ENCODE data around the gene ERCC3.
"Not testable (repeated sequence)": the region's sequence is repeated elsewhere in the genome, so short reads cannot be mapped to it uniquely, and the experiment has no call there.

ERCC3 gene

DNA sequence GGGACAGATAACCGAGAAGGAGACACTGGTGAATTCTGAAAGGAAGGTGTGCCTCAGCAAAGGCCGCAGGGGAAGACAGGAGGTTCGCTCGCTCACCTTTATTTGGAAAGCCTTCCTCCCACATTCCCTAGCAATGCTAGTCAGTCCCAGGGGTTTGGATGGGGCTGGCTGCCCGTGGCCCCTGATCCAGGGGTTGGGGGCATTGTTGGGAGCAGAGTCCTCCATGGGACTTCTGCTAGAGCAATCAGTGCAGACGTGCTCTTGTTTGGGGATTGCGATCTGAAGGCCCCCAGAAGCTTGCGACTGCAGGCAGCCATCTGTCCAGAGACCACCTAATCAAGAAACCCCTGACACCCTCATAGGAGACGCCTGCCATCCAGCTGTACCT, 67.8 kb downstream of the ERCC3 start:
- DNase-seq (ENCODE audit: low spot score), result no peak

DNA sequence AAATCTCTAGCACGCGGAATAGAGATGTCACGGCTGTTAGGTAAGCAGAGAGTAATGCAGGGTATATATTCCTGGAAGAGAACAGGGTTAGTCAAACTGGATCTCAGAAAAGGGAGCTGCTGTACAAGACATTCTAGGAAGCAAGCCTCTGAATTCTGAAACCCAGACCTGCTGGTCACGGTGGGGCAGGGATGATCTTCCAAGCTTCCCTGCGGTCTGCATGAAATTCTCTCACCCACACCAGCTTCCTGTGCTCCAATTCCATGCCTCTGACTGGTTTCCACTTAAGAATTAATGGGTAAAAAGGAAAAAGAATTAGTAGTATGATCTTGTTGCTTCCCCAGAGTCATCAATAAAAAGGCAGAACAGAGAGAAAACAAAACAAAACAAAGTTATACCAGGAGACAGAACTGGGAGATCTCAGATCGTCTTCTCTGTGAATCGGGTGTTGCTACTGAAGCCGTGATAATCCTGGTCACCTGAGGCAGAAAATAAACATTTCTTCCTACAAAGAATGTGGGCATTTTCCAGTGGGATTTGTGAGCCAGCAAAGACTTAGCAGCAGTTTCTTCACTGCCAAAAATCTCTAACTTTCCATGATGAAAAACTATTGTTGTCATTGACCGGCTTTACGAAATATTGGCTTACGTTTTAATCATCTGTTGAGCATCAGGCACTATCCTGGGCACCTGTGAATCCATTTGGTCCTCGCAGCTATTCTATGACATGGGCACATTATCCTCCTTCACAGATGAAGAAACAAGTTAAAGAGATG, 68.6 kb downstream of the ERCC3 start:
- DNase-seq (ENCODE audit: low spot score), result no peak

DNA sequence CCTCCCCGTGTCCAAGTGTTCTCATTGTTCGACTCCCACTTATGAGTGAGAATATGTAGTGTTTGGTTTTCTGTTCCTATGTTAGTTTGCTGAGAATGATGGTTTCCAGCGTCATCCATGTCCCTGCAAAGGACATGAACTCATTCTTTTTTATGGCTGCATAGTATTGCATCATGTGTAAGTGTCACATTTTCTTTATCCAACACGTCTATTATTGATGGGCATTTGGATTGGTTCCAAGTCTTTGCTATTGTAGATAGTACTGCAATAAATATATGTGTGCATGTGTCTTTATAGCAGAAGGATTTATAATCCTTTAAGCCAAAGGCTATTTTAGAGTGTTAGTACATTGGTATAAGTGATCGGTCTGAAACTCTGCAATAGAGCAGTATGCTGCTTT, 69.8 kb downstream of the ERCC3 start:
- not testable (repeated sequence) for DNase-seq (ENCODE audit: low spot score)

DNA sequence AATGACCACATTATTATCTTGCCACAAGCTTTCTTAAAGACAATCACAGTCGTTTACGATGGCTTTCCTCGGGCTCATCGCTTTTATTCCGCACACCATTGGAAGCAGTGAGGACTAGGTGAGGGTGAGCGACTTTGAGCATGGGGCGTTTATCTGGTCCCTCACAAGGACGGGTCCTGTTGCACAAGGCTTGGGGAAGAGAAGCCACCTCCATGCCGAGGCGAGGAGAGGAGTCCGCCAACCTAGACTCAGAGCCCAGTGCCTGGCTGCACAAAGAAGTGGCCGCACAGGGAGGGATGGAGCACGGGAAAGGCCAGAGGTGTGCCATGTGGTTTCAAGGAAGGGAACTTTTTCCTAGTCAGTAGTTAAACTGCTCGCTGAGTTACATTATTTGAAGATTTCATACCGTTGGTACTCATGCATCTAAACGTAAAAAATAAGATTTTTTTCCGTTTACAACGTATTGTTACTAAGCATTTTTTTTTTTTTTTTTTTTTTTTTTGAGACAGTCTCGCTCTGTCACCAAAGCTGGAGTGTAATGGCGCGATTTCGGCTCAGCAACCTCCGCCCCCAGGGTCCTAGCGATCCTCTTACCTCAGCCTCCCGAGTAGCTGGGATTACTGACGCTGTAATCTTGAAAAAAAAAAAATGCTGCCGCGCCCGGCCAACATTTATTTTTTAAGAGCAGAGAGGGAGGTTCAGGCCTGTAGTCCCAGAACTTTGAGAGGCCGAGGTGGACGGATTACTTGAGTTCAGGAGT, 73.0 kb downstream of the ERCC3 start:
- no peak for DNase-seq (ENCODE audit: low spot score)

DNA sequence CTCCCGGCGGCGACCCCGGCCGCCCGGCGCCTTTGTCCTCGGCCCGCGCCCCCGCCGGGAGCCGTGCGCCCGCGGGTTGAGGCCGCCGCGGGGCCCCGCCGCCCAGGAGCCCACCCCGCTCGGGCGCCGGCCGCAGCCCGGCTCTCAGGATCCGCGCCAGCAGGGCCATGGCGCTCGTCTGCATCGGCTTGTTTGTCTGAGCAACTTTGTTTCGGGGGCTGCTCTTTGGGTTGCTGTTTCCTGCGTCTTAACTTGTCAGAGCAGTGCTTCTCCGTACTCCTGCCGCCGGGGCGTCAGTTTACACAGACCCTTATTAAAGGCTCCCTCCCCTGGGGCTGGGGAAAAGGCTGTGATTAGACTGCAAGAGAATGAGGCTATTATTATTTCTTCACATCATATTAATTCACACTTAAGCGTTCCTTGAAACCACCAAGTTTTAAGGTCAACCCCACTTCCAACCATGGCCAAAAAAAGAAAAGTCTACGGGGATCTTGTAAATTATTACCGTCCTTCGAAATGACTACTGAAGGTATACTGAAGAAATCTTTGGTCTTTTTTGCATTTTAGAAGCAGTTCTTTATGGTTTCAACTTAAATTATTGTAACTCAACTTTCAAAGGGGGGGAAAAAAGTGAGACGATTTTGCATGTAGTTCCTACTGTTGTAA, 73.7 kb downstream of the ERCC3 start, which contains the start of gene CYP27C1:
Gene CYP27C1, minus strand, starts transcription at position 198 of the 666 bp plus-strand sequence. Its CDS starts 29 bp downstream, at position 169.
- DNase-seq (ENCODE audit: low spot score), result no peak

DNA sequence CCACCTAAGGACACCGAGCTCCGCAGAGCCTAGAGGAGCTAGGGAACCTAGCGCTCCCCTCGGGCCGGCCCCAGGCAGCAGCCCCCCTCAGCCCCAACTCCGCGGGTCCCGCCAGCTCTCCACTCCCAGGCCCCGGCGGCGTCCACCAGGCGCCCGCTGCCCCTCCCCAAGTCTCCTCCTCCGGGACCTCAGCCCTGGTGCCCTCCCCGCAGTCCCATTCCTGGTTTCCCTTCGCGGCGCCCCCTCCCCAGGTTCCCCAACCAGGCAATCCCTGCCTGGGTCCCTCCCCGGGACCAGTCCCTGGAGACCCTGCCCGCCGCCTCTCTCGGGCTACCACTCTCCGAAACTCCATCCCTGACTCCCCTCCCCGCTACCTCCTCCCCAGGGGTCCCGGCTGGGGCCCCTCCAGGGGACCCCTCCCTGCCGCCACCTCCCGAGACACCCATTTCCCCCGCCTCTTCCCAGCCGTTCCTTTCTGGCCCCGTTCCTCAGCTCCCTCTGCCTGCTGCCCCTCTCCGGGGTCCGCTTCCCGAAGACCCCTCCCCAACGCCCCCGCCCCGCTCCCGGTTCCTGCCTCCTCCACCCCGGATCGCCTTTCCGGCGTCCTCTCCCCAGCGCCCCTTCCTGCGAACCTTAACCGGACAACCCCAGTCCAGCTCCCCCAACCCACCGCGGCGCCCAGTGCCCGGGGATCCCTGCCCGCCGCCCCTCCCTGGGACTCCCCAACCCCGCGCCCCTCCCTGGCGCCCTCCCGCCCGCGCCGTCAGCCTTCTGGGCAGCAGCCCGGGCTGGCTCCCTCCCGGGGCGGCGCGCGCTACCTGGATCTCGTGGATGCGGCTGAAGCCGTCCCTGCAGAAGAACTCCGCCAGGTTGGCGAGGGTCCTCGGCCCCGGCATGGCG, 74.5 kb downstream of the ERCC3 start:
- no peak for DNase-seq (ENCODE audit: low spot score)

DNA sequence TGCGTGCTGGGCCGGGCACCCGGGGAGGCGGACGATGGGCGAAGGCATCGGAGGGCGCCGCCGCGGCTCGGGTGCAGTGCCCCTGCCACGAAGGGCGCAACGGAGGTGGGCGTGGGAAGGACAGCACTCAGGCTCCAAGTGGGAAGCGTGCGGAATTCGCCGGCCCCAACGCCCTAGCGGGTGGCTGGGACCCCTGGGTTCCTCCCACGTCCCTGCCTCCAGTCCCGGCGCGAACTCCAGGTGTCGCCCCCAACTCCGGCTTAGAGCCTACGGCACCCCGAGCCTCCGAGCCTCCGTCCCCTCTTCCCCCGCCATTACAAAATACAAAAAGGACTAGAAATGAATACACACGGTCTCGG, 75.2 kb downstream of the ERCC3 start:
- no peak for DNase-seq (ENCODE audit: low spot score)

DNA sequence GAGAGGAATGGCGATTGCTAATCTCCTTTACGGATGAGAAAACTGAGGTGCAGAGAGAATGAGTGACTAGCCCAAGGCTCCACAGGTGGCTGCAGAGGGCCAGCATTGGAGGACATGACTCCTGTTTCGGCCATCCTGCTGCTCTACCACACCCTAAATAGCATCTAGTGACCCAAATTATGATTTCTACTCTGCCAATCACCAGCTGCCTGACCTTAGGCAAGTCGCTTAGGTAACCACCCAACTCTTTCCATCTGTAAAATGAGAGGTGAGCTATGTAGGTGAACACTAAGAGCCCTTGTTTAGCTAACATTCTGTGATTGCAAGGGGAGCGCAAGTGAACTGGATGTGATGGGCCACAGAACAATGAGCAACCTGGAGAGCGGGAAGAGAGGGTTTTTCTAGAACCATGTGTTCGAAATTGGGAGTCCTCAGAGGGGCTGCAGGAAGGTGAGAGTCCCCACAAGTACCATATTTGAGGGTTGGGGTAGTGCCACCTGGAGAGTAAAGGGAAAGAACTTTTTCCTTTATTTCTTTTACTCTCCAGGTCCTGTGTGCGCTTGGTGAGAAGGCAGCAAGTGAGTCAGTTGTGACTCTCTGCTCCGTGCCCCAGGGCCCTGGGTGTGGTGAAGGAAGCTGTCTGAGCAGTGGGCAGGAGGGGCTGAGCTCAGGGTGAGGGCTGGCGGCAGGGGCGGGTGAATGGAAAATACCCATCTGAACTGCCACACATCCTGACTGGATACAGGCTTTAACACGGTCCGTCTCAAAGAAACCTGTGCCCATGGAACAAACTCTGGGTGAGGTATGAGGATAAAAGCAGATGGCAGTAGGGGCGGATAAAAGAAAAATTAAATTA, 76.2 kb downstream of the ERCC3 start:
- DNase-seq (ENCODE audit: low spot score), result no peak

DNA sequence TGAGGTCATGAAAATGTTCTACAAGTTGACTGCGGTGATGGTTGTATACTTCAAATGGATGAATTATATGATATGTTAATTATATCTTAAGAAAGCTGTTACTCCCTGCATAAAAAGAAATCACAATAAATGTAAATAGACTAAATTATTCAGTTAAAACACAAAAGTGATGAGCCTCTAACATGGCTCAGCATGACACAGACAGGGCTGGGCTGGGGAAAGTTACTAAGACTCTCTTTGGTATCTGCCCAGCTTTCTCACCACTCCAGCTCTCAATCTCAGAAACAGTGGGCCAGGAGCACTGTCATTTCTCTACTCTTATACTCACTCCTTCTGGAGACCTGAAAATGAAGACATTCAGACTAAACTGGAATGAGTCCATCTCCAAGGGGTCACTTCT, 77.4 kb downstream of the ERCC3 start:
- DNase-seq (ENCODE audit: low spot score), result no peak

DNA sequence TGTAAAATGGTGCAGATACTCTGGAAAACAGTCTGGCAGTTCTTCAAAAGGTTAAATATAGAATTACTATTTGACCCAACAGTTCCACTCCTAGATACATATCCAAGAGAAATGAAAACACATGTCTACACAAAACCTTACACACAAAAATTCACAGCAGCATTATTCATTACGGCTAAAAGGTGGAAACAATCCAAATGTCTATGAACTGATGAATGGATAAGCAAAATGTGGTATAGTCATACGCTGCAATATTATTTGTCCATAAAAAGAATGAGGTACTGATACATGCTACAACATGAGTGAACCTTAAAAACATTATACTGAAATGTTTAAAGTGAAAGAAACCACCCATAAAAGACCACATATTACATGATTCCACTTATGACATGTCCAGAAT, 77.8 kb downstream of the ERCC3 start:
- DNase-seq (ENCODE audit: low spot score), result no peak

DNA sequence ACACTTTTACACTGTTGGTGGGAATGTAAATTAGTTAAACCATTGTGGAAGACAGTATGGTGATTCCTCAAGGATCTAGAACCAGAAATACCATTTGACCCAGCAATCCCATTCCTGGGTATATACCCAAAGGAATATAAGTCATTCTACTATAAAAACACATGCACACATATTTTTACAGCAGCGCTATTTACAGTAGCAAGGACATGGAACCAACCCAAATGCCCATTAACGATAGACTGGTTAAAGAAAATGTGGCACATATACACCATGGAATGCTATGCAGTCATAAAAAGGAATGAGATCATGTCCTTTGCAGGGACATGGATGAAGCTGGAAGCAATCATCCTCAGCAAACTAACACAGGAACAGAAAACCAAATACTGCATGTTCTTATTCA, 79.7 kb downstream of the ERCC3 start:
- DNase-seq (ENCODE audit: low spot score), result not testable (repeated sequence)

DNA sequence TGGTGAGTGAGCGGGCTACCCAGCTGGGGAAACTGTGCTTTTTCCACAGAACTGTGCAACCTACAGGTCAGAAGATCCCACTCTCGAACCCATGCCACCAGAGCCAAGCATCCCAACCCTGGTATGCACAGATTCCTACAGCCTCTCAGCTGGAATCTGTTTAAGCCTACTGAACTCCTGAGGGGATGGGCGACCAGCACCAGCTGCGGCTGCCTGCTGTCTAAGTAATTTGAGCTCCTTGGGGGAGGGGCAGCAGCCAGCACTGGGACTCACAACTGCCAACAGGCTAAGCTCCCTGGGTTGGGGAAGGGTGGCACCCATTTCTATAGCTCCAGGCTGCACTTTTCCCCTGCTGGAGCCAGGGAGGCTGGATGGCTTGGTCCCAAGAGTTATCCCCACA, 85.6 kb downstream of the ERCC3 start:
- DNase-seq (ENCODE audit: low spot score), result no peak
